ENCODE measurements around the gene UNC45A.
"Not testable (repeated sequence)": the region's sequence is repeated elsewhere in the genome, so short reads cannot be mapped to it uniquely, and the experiment has no call there.

Gene UNC45A

GRCh38 chr15:90934949-90935751, at the start of gene UNC45A:
Gene UNC45A (plus strand): TSS chr15:90935285. CDS start chr15:90935325, 40 bp downstream.
- peak; percentile 98 for DNase-seq

GRCh38 chr15:90885432-90886290, 49.4 kb upstream of the UNC45A start:
- DNase-seq, result peak; percentile 88

- no peak for DNase-seq
Measured at GRCh38 chr15:90886291-90886614, 48.8 kb upstream of the UNC45A start.

GRCh38 chr15:90887037-90887481, 48.0 kb upstream of the UNC45A start:
- DNase-seq, result no peak

- DNase-seq, result no peak
Measured at GRCh38 chr15:90889313-90889730, 45.8 kb upstream of the UNC45A start.

GRCh38 chr15:90889736-90890456, 45.2 kb upstream of the UNC45A start:
- DNase-seq, result no peak

GRCh38 chr15:90890839-90891238, 44.2 kb upstream of the UNC45A start:
- DNase-seq, result no peak

GRCh38 chr15:90891346-90891949, 43.6 kb upstream of the UNC45A start:
- no peak for DNase-seq

- DNase-seq, result no peak
Measured at GRCh38 chr15:90892023-90892422, 43.1 kb upstream of the UNC45A start.

- no peak for DNase-seq
Measured at GRCh38 chr15:90892498-90893174, 42.4 kb upstream of the UNC45A start.

GRCh38 chr15:90893175-90894090, 41.7 kb upstream of the UNC45A start:
- no peak for DNase-seq

GRCh38 chr15:90895571-90896117, 39.4 kb upstream of the UNC45A start:
- DNase-seq, result no peak

- DNase-seq, result not testable (repeated sequence)
Measured at GRCh38 chr15:90897131-90897655, 37.9 kb upstream of the UNC45A start.

- DNase-seq, result no peak
Measured at GRCh38 chr15:90901175-90902039, 33.7 kb upstream of the UNC45A start.

- DNase-seq, result peak; percentile 79
Measured at GRCh38 chr15:90902040-90902839, 32.8 kb upstream of the UNC45A start.

- peak; percentile 90 for DNase-seq
Measured at GRCh38 chr15:90902840-90903732, 32.0 kb upstream of the UNC45A start, which contains the start of gene MAN2A2. Gene MAN2A2 (plus strand): TSS chr15:90903302. CDS start chr15:90904208, 906 bp downstream.

All from stimulated activated CD4-positive, alpha-beta T cell treated with anti-CD3 and anti-CD28 coated beads, Interleukin-15, amount 100 ng/mL, for 24 hours (primary cell).